Measurements from ENCODE around the gene ERVMER34-1. TPM values are rescaled to one million over a fixed set of nuclear protein-coding genes. Genes with fewer than 3 reads are reported as not detected.
A peak's percentile ranks its signal among the peaks of the same experiment; 100 is the strongest.

ERVMER34-1 gene, protein sequence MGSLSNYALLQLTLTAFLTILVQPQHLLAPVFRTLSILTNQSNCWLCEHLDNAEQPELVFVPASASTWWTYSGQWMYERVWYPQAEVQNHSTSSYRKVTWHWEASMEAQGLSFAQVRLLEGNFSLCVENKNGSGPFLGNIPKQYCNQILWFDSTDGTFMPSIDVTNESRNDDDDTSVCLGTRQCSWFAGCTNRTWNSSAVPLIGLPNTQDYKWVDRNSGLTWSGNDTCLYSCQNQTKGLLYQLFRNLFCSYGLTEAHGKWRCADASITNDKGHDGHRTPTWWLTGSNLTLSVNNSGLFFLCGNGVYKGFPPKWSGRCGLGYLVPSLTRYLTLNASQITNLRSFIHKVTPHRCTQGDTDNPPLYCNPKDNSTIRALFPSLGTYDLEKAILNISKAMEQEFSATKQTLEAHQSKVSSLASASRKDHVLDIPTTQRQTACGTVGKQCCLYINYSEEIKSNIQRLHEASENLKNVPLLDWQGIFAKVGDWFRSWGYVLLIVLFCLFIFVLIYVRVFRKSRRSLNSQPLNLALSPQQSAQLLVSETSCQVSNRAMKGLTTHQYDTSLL
- under 1 TPM in 1 of 2 donors, not detected in 1; 0.19 TPM for total RNA-seq

DNA sequence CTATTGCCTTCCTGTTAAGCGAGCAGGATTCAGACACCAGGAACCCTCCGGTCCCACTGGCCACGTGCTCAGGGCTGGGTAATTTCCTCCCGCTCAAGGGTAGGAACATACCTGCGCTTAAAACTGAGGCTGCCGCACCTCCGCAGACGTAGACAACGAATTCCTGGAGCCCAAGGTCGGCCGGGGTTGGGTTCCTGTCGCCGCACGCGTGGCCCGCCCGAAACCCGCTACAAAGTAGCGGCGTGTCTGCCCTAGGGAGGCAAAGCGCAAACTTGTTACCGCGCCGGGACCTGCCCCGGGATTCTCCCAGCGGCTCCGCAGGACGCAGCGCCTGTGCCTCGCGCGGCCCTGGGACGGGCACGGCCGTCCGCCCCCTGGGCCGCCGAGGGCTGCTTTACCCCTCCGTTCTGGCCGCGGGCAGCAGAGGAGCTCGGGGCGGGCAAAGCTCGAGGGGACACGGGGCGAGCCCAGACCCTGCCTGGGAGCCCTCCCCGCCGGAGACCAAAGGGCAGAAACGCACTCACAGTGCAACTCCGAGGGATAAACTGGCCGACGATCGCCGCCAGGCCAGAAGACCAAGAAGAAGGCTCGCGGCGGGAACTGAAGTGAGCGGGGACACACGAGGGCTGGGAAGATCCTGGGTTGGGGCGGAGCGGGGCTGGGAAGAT, at the start of gene ERVMER34-1:
ERVMER34-1 (minus strand) TSS at position 607 of the 668 bp plus-strand sequence. CDS start 5,905 bp downstream, outside the sequence.
- ATAC-seq (peak; percentile 40 to 46), DNase-seq (ENCODE audit: low spot score in 2 of 2) (peak in 1 of 2 donors; percentile 5)
- Mint-ChIP-seq H3K9me3 (peaks cover 0 to 4% of the 10 kb centered on the region in 2 donors), H3K27ac (no peak within 1 kb of the TSS), H3K36me3 (peaks cover 0 to 15% of the 10 kb centered on the region in 2 donors)

DNA sequence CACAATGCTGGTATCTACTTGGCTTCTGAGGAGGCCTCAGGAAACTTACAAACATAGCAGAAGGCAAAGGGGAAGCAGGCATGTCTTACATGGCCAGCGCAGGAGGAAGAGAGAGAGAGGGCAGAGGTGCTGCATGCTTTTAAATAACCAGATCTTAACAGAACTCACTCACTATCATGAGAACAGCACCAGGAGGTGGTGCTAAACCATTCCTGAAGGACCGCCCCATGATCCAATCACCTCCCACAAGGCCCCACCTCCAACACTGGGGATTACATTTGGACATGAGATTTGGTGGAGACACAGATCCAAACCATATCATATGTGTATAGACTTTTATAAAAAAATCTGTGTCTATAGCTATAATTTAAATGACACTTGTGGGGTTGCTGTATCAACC, 48.6 kb upstream of the ERVMER34-1 start:
- no peak for ATAC-seq
- Mint-ChIP-seq H3K27ac (no peak overlapping the region), H3K9me3 (peaks cover 0 to 7% of the 10 kb centered on the region in 2 donors)

GRCh38 chr4:52795533-52795932, 44.3 kb upstream of the ERVMER34-1 start:
- no peak for DNase-seq (ENCODE audit: low spot score in 2 of 2)
- ATAC-seq = no peak

More for the DNA sequence above, 48.6 kb upstream of the ERVMER34-1 start:
- peaks cover 0 to 4% of the 10 kb centered on the region in 2 donors for H3K36me3 Mint-ChIP-seq
- DNase-seq (ENCODE audit: low spot score in 2 of 2) = no peak

GRCh38 chr4:52791936-52792335, 40.7 kb upstream of the ERVMER34-1 start:
- Mint-ChIP-seq H3K36me3 (no peaks in the 10 kb centered on the region), H3K27ac (no peak overlapping the region), H3K9me3 (no peaks in the 10 kb centered on the region)
- ATAC-seq (no peak), DNase-seq (ENCODE audit: low spot score in 2 of 2) (no peak)

More at GRCh38 chr4:52795533-52795932, 44.3 kb upstream of the ERVMER34-1 start:
- H3K36me3 Mint-ChIP-seq = no peaks in the 10 kb centered on the region
- H3K27ac Mint-ChIP-seq = no peak overlapping the region
- no peaks in the 10 kb centered on the region for H3K9me3 Mint-ChIP-seq

GRCh38 chr4:52789774-52790173, 38.5 kb upstream of the ERVMER34-1 start:
- Mint-ChIP-seq H3K9me3 (no peaks in the 10 kb centered on the region), H3K36me3 (no peaks in the 10 kb centered on the region), H3K27ac (no peak overlapping the region)
- no peak for DNase-seq (ENCODE audit: low spot score in 2 of 2)
- no peak for ATAC-seq

- Mint-ChIP-seq H3K9me3 (no peaks in the 10 kb centered on the region), H3K36me3 (no peaks in the 10 kb centered on the region), H3K27ac (no peak overlapping the region)
- no peak for DNase-seq (ENCODE audit: low spot score in 2 of 2)
- ATAC-seq = no peak
Observed at GRCh38 chr4:52788806-52789205, 37.6 kb upstream of the ERVMER34-1 start.

DNA sequence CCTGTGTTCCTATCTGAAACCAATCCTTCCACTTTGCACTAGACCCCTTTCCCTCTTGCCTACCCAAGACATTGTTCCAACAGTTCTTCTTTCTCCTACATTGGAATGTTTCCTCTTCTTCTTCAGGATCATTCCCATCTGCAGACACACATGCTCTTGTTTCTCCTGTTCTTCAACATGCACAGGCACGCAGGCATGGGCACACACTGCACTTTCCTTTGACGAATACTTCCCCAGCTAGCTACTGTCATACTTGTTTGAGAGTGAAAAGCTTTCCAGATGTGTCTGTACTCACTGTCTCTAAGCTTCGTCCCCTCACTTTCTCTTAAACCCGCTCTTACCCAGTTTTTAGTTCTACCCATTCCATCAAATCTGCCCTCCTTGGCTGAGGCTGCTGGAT, 31.8 kb upstream of the ERVMER34-1 start:
- no peak for DNase-seq (ENCODE audit: low spot score in 2 of 2)
- Mint-ChIP-seq H3K9me3 (no peaks in the 10 kb centered on the region), H3K36me3 (no peaks in the 10 kb centered on the region), H3K27ac (no peak overlapping the region)
- no peak for ATAC-seq

GRCh38 chr4:52780617-52781354, 29.6 kb upstream of the ERVMER34-1 start:
- H3K9me3 Mint-ChIP-seq = no peaks in the 10 kb centered on the region

DNA sequence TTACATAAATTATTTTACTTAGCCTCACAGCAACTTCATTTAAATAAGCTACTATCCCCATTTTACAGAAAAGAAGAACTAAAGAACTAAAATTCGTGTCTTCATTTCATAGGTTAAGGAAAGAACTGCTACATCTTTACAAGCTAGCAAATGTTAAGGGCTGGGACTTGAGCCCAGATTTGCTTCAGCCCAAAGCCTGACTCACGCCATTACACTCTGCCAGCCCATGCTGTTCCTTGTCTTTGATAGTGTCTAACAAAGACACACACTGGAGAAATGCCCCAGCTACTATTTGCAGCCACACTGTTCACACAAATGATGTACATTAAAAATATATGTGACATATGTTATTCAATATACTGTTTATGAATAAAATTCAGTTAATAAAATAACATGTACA, 29.0 kb upstream of the ERVMER34-1 start:
- H3K27ac Mint-ChIP-seq = no peak overlapping the region
- no peaks in the 10 kb centered on the region for H3K36me3 Mint-ChIP-seq
- H3K9me3 Mint-ChIP-seq = no peaks in the 10 kb centered on the region
- DNase-seq (ENCODE audit: low spot score in 2 of 2) (no peak), ATAC-seq (no peak)

More at GRCh38 chr4:52780617-52781354, 29.6 kb upstream of the ERVMER34-1 start:
- Mint-ChIP-seq H3K27ac (no peak overlapping the region), H3K36me3 (no peaks in the 10 kb centered on the region)
- ATAC-seq (no peak), DNase-seq (ENCODE audit: low spot score in 2 of 2) (no peak)

- H3K27ac Mint-ChIP-seq = no peak overlapping the region
- no peaks in the 10 kb centered on the region for H3K36me3 Mint-ChIP-seq
- no peak for DNase-seq (ENCODE audit: low spot score in 2 of 2)
- no peak for ATAC-seq
- no peaks in the 10 kb centered on the region for H3K9me3 Mint-ChIP-seq
Observed at GRCh38 chr4:52760256-52760655, 9.0 kb upstream of the ERVMER34-1 start.

DNA sequence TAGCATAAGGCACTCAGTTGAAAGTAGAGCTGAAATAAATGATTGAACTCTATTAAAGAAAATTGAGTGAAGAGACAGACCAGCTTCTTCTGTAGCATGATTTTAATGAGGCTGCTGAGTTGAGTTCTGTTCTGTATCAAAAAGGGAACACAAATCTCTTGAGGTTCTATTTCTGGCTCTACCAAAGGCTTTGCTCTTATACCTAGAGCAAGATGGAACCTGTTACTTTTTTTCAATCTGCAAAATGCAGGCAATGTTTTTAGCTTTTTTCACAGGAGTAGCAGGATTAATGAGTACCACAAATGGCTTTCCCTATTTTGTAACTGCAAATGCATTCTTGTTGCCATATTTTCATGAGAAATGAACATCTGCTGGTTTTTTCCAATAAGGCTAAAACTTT, 4.2 kb upstream of the ERVMER34-1 start:
- DNase-seq (ENCODE audit: low spot score in 2 of 2) (no peak), ATAC-seq (no peak)
- peaks cover 0 to 12% of the 10 kb centered on the region in 2 donors for H3K36me3 Mint-ChIP-seq
- H3K27ac Mint-ChIP-seq = no peak overlapping the region
- peaks cover 0 to 4% of the 10 kb centered on the region in 2 donors for H3K9me3 Mint-ChIP-seq

GRCh38 chr4:52752936-52753335, 1.7 kb upstream of the ERVMER34-1 start:
- Mint-ChIP-seq H3K9me3 (peaks cover 0 to 4% of the 10 kb centered on the region in 2 donors), H3K27ac (no peak overlapping the region), H3K36me3 (peaks cover 0 to 15% of the 10 kb centered on the region in 2 donors)
- DNase-seq (ENCODE audit: low spot score in 2 of 2) = no peak
- ATAC-seq = no peak

DNA sequence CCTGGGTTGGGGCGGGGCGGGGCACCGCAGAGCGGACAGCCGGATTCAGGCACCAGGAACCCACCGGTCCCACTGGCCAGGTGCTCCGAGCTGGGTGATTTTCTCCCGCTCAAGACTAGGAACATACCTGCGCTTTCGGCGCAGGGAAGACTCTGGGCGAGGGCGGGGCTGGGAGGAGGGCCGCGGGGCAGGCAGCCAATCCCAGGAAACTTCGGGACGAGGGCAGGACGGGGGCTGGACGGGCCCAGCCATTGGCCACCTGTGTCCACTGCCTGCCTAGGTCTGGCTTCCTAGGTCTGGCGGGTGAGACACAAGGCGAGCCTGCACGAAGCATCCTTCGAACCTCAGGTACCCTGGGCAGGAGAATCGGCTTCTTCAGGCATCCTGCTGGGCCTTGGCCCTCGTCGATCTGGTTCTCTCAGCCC, 274 bp upstream of the ERVMER34-1 start:
- DNase-seq (ENCODE audit: low spot score in 2 of 2) (no peak), ATAC-seq (peak; percentile 20 to 37)
- Mint-ChIP-seq H3K9me3 (peaks cover 0 to 4% of the 10 kb centered on the region in 2 donors), H3K27ac (no peak overlapping the region), H3K36me3 (peaks cover 0 to 15% of the 10 kb centered on the region in 2 donors)

DNA sequence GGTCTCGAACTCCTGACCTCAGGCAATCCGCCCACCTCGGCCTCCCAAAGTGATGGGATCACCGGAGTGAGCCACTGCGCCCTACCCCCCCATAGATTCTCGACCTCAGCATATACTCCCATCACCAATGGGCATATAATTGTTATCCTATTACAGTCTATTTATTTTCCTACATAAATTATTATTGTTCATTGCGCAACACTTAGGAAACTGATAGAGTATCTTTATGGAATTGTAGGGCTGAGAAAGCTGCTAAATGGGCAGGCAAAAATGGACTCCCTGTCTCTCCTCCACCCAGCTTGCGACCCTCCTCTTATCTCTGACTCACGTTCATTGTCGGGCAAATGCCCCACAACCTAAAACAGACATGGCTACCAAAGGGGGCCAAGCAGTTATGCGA, 1.0 kb downstream of the ERVMER34-1 start:
- DNase-seq (ENCODE audit: low spot score in 2 of 2) = no peak
- no peak for ATAC-seq
- Mint-ChIP-seq H3K27ac (no peak overlapping the region), H3K9me3 (peaks cover 0 to 4% of the 10 kb centered on the region in 2 donors), H3K36me3 (peaks cover 0 to 15% of the 10 kb centered on the region in 2 donors)

DNA sequence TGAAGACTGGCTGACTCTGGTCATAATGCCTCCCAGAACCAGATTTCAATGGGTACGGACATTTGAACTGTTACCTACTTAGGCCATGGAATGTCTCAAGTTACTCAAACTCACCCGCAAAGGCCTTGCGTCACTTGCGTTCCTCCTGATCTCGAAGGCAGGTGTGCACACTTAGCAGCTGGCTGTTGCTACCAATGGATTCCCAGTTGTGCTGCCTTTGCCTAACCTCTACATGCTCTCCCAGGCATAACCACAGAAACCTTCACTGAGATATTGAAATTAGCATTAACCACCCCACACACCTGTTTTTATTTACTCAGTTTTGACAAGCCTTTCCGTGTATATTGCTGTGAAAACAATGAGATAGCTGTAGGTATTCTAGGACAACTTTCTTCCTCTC, 2.8 kb downstream of the ERVMER34-1 start:
- H3K27ac Mint-ChIP-seq = no peak overlapping the region
- DNase-seq (ENCODE audit: low spot score in 2 of 2) = no peak
- no peak for ATAC-seq
- peaks cover 0 to 15% of the 10 kb centered on the region in 2 donors for H3K36me3 Mint-ChIP-seq
- peaks cover 0 to 4% of the 10 kb centered on the region in 2 donors for H3K9me3 Mint-ChIP-seq

- no peak for ATAC-seq
- no peaks in the 10 kb centered on the region for H3K36me3 Mint-ChIP-seq
- no peak overlapping the region for H3K27ac Mint-ChIP-seq
- no peak for DNase-seq (ENCODE audit: low spot score in 2 of 2)
- H3K9me3 Mint-ChIP-seq = no peaks in the 10 kb centered on the region
Observed at GRCh38 chr4:52744588-52744987, 6.6 kb downstream of the ERVMER34-1 start.

Measured in activated naive CD4-positive, alpha-beta T cell treated with anti-CD3 and anti-CD28 coated beads, Interleukin-2, amount 50 U/mL, for 72 hours (primary cell).